Astrocyte (in vitro differentiated cells and primary cell): ENCODE results near the gene IP6K1. TPM values are rescaled to one million over a fixed set of nuclear protein-coding genes. Genes with fewer than 3 reads are reported as not detected.

Experiments used
- DNase-seq: peaks from one replicate; pipeline ENCODE4 v3.0.0-alpha.2; 2010; ENCODE audit warnings: low read depth
- FAIRE-seq: peaks from 2 replicates; lab custom pipeline; 2011; peaks lifted over from hg19 to GRCh38; lab: Jason Lieb, UNC
- H2AFZ ChIP-seq: 2 replicates; pipeline ENCODE4 v1.6.0; 2012; ENCODE audit warnings: low read depth, low read length, inconsistent platforms
- H3K27ac ChIP-seq: 2 replicates; pipeline ENCODE4 v1.5.1; 2011; ENCODE audit warnings: low read depth, low read length, inconsistent platforms
- H3K27me3 ChIP-seq: 2 replicates; pipeline ENCODE4 v1.6.0; 2011; ENCODE audit warnings: low read length, inconsistent platforms; ENCODE audit not compliant: insufficient read depth
- H3K36me3 ChIP-seq: 2 replicates; pipeline ENCODE4 v1.5.1; 2011; ENCODE audit warnings: low read length, inconsistent platforms; ENCODE audit not compliant: insufficient read depth
- H3K4me1 ChIP-seq: 2 replicates; pipeline ENCODE4 v1.5.1; 2011; ENCODE audit warnings: low read length, inconsistent platforms; ENCODE audit not compliant: insufficient read depth
- H3K4me2 ChIP-seq: 2 replicates; pipeline ENCODE4 v1.6.0; 2012; ENCODE audit warnings: low read length, inconsistent platforms
- H3K4me3 ChIP-seq: 2 replicates; pipeline ENCODE4 v1.5.1; 2011; ENCODE audit warnings: low read depth, mild to moderate bottlenecking, low read length, inconsistent platforms; ENCODE audit not compliant: insufficient read depth
- H3K79me2 ChIP-seq: 2 replicates; pipeline ENCODE4 v1.6.0; 2012; ENCODE audit warnings: mild to moderate bottlenecking, low read length, inconsistent platforms; ENCODE audit not compliant: insufficient read depth
- H3K9ac ChIP-seq: 2 replicates; pipeline ENCODE4 v1.6.0; 2012; ENCODE audit warnings: mild to moderate bottlenecking, low read length, inconsistent platforms
- H3K9me3 ChIP-seq: 2 replicates; pipeline ENCODE4 v1.5.1; 2012; ENCODE audit warnings: low read depth, mild to moderate bottlenecking, low read length, inconsistent platforms; ENCODE audit not compliant: insufficient read depth
- H4K20me1 ChIP-seq: 2 replicates; pipeline ENCODE4 v1.6.0; 2012; ENCODE audit warnings: low read length, inconsistent platforms; ENCODE audit not compliant: insufficient read depth
- H3K27ac Mint-ChIP-seq: one replicate; pipeline ENCODE4 v1.8.0; 2021; ENCODE audit warnings: mild to moderate bottlenecking, mixed read lengths; ENCODE audit not compliant: unreplicated experiment
- H3K27me3 Mint-ChIP-seq: one replicate; pipeline ENCODE4 v1.8.0; 2021; ENCODE audit warnings: low read depth, mixed read lengths; ENCODE audit not compliant: unreplicated experiment
- H3K36me3 Mint-ChIP-seq: one replicate; pipeline ENCODE4 v1.8.0; 2021; ENCODE audit warnings: low read depth, mixed read lengths; ENCODE audit not compliant: unreplicated experiment
- H3K4me1 Mint-ChIP-seq: one replicate; pipeline ENCODE4 v1.8.0; 2021; ENCODE audit warnings: low read depth, mixed read lengths; ENCODE audit not compliant: unreplicated experiment
- H3K4me3 Mint-ChIP-seq: one replicate; pipeline ENCODE4 v1.8.0; 2021; ENCODE audit warnings: mild to moderate bottlenecking, moderate library complexity, mixed read lengths; ENCODE audit not compliant: unreplicated experiment
- H3K9me3 Mint-ChIP-seq: one replicate; pipeline ENCODE4 v1.8.0; 2021; ENCODE audit warnings: mild to moderate bottlenecking, mixed read lengths; ENCODE audit not compliant: unreplicated experiment
- CTCF ChIP-seq: IDR thresholded peaks from 2 replicates; pipeline ENCODE4 v1.5.1; 2011; ENCODE audit warnings: low read depth, mild to moderate bottlenecking, inconsistent platforms, low read length, moderate library complexity; ENCODE audit not compliant: insufficient read depth
- EZH2 ChIP-seq: IDR thresholded peaks from 2 replicates; pipeline ENCODE4 v1.6.1; 2012; ENCODE audit warnings: mild to moderate bottlenecking, low read length, inconsistent platforms; ENCODE audit not compliant: insufficient read depth
- total RNA-seq: library from RNA; stranded (reverse); gene quantifications from 2 replicates; pipeline ENCODE4 v1.2.1, GENCODE V29; 2021

The IP6K1 gene
- total RNA-seq, 1 donor from 2014 or later = 38.3 TPM

GRCh38 chr3:49772703-49773102 is 13.6 kb downstream of the IP6K1 start:
- TF ChIP-seq CTCF = no peak
- no peak for TF ChIP-seq EZH2
- H3K27ac ChIP-seq = no peak overlapping the region
- Mint-ChIP-seq H3K4me3 (no peak overlapping the region), H3K9me3 (no peaks in the 10 kb centered on the region), H3K27ac (no peak overlapping the region), H3K27me3 (no peaks in the 10 kb centered on the region), H3K4me1 (peaks cover 4% of the 10 kb centered on the region), H3K36me3 (peaks cover 4% of the 10 kb centered on the region)
- H3K27me3 ChIP-seq = no peaks in the 10 kb centered on the region
- H3K36me3 ChIP-seq = no peaks in the 10 kb centered on the region
- no peak overlapping the region for H3K4me3 ChIP-seq
- DNase-seq (no peak), FAIRE-seq (no peak)
- H3K9ac ChIP-seq = no peak overlapping the region
- H3K4me2 ChIP-seq = no peak overlapping the region
- no peak overlapping the region for H2AFZ ChIP-seq
- no peaks in the 10 kb centered on the region for H3K9me3 ChIP-seq
- H4K20me1 ChIP-seq = peaks cover 70% of the 10 kb centered on the region
- H3K79me2 ChIP-seq = peaks cover 93% of the 10 kb centered on the region
- no peaks in the 10 kb centered on the region for H3K4me1 ChIP-seq

- peaks cover 91% of the 10 kb centered on the region for H3K79me2 ChIP-seq
- no peak overlapping the region for H3K9ac ChIP-seq
- TF ChIP-seq EZH2 (no peak), CTCF (no peak)
- no peak for FAIRE-seq
- H3K27me3 Mint-ChIP-seq = no peaks in the 10 kb centered on the region
- H3K27ac Mint-ChIP-seq = no peak overlapping the region
- H3K4me2 ChIP-seq = no peak overlapping the region
- no peaks in the 10 kb centered on the region for H3K9me3 ChIP-seq
- no peaks in the 10 kb centered on the region for H3K9me3 Mint-ChIP-seq
- H3K27ac ChIP-seq = no peak overlapping the region
- no peak overlapping the region for H2AFZ ChIP-seq
- H3K4me3 Mint-ChIP-seq = no peak overlapping the region
- no peaks in the 10 kb centered on the region for H3K27me3 ChIP-seq
- no peaks in the 10 kb centered on the region for H3K36me3 ChIP-seq
- H4K20me1 ChIP-seq = peaks cover 70% of the 10 kb centered on the region
- no peaks in the 10 kb centered on the region for H3K36me3 Mint-ChIP-seq
- H3K4me1 Mint-ChIP-seq = peaks cover 4% of the 10 kb centered on the region
- DNase-seq = no peak
- no peak overlapping the region for H3K4me3 ChIP-seq
- H3K4me1 ChIP-seq = no peaks in the 10 kb centered on the region
These were observed 14.9 kb downstream of the IP6K1 start for GRCh38 chr3:49771340-49771938.

GRCh38 chr3:49769926-49770325 is 16.4 kb downstream of the IP6K1 start:
- Histone ChIP-seq H3K27ac (no peak overlapping the region), H3K9me3 (no peaks in the 10 kb centered on the region), H2AFZ (no peak overlapping the region), H3K79me2 (peaks cover 89% of the 10 kb centered on the region), H3K9ac (no peak overlapping the region), H3K27me3 (no peaks in the 10 kb centered on the region), H3K4me2 (no peak overlapping the region), H4K20me1 (peaks cover 59% of the 10 kb centered on the region), H3K4me1 (no peaks in the 10 kb centered on the region), H3K36me3 (no peaks in the 10 kb centered on the region), H3K4me3 (no peak overlapping the region)
- DNase-seq (no peak), FAIRE-seq (no peak)
- no peak overlapping the region for H3K27ac Mint-ChIP-seq
- peaks cover 2% of the 10 kb centered on the region for H3K36me3 Mint-ChIP-seq
- no peak overlapping the region for H3K4me3 Mint-ChIP-seq
- H3K27me3 Mint-ChIP-seq = no peaks in the 10 kb centered on the region
- TF ChIP-seq EZH2 (no peak), CTCF (no peak)
- no peaks in the 10 kb centered on the region for H3K9me3 Mint-ChIP-seq
- peaks cover 4% of the 10 kb centered on the region for H3K4me1 Mint-ChIP-seq
